ENCODE data around the gene LYPD5.
"Not testable (repeated sequence)": the region's sequence is repeated elsewhere in the genome, so short reads cannot be mapped to it uniquely, and the experiment has no call there.

The LYPD5 gene

GRCh38 chr19:43806848-43807247 lies 4.6 kb upstream of the LYPD5 start:
- DNase-seq (ENCODE audit: low spot score), result no peak
- TF ChIP-seq CTCF (IDR thresholded peaks at IDR 0.05; ENCODE audit: extremely low read depth, insufficient read depth, missing control alignments), result no peak
- in situ Hi-C loops (cut with MboI; ENCODE audit: low pct_unique_long_range_greater_than_20kb, low sequenced_read_pairs, unreplicated experiment), result loop anchor here (10.0 kb wide), 1 partner anchor 62 kb away; no protein-coding TSS in a partner anchor

GRCh38 chr19:43806401-43806800 lies 4.2 kb upstream of the LYPD5 start:
- not testable (repeated sequence) for DNase-seq (ENCODE audit: low spot score)
- in situ Hi-C loops (cut with MboI; ENCODE audit: low pct_unique_long_range_greater_than_20kb, low sequenced_read_pairs, unreplicated experiment), result loop anchor here (10.0 kb wide), 1 partner anchor 62 kb away; no protein-coding TSS in a partner anchor

- in situ Hi-C loops (cut with MboI; ENCODE audit: low pct_unique_long_range_greater_than_20kb, low sequenced_read_pairs, unreplicated experiment), result loop anchor here (10.0 kb wide), 1 partner anchor 60 kb away; no protein-coding TSS in a partner anchor
- DNase-seq (ENCODE audit: low spot score), result no peak
- no peak for TF ChIP-seq CTCF (IDR thresholded peaks at IDR 0.05; ENCODE audit: extremely low read depth, insufficient read depth, missing control alignments)
Observed at GRCh38 chr19:43804432-43804831, 2.2 kb upstream of the LYPD5 start.

- no peak for DNase-seq (ENCODE audit: low spot score)
- no peak for TF ChIP-seq CTCF (IDR thresholded peaks at IDR 0.05; ENCODE audit: extremely low read depth, insufficient read depth, missing control alignments)
- in situ Hi-C loops (cut with MboI; ENCODE audit: low pct_unique_long_range_greater_than_20kb, low sequenced_read_pairs, unreplicated experiment), result loop anchor here (10.0 kb wide), 1 partner anchor 55 kb away; no protein-coding TSS in a partner anchor
Observed at GRCh38 chr19:43799502-43800142, 2.6 kb downstream of the LYPD5 start.

GRCh38 chr19:43798546-43799409 lies 3.5 kb downstream of the LYPD5 start:
- TF ChIP-seq CTCF (IDR thresholded peaks at IDR 0.05; ENCODE audit: extremely low read depth, insufficient read depth, missing control alignments), result no peak
- in situ Hi-C loops (cut with MboI; ENCODE audit: low pct_unique_long_range_greater_than_20kb, low sequenced_read_pairs, unreplicated experiment), result no loop called here
- no peak for DNase-seq (ENCODE audit: low spot score)

- in situ Hi-C loops (cut with MboI; ENCODE audit: low pct_unique_long_range_greater_than_20kb, low sequenced_read_pairs, unreplicated experiment), result no loop called here
- DNase-seq (ENCODE audit: low spot score), result no peak
- no peak for TF ChIP-seq CTCF (IDR thresholded peaks at IDR 0.05; ENCODE audit: extremely low read depth, insufficient read depth, missing control alignments)
Observed at GRCh38 chr19:43798026-43798545, 4.2 kb downstream of the LYPD5 start.

- in situ Hi-C loops (cut with MboI; ENCODE audit: low pct_unique_long_range_greater_than_20kb, low sequenced_read_pairs, unreplicated experiment), result no loop called here
- TF ChIP-seq CTCF (IDR thresholded peaks at IDR 0.05; ENCODE audit: extremely low read depth, insufficient read depth, missing control alignments), result no peak
- no peak for DNase-seq (ENCODE audit: low spot score)
Observed at GRCh38 chr19:43797556-43797955, 4.7 kb downstream of the LYPD5 start.

All from GM13977 (cell line).